Spleen (tissue), 11 donors: ENCODE results near the gene IRF6. TPM values are rescaled to one million over a fixed set of nuclear protein-coding genes. Genes with fewer than 3 reads are reported as not detected.

Experiments used
- DNase-seq: peaks from one replicate; pipeline ENCODE4 v3.0.0-alpha.2; 2020
- H3K27ac ChIP-seq, 8 donors: fragments of 200-600 bp; sonication (generic) in 7 of 8; 1 replicate in 4 of 8; 2 replicates in 4 of 8; pipeline versions ENCODE4 v1.5.0 to v1.8.0; 2016 to 2021; ENCODE audit warnings: inconsistent platforms in 4 of 8, mild to moderate bottlenecking in 4 of 8, moderate library complexity in 1 of 8
- H3K27me3 ChIP-seq, 7 donors: fragments of 200-600 bp; sonication (generic) in 6 of 7; replicated peaks in 1 of 7; 1 replicate in 4 of 7; 2 replicates in 3 of 7; pipeline versions ENCODE4 v1.5.0 to v1.8.0; 2016 to 2021; ENCODE audit warnings: inconsistent platforms in 3 of 7, mild to moderate bottlenecking in 1 of 7
- H3K36me3 ChIP-seq, 6 donors: fragments of 200-600 bp; sonication (generic) in 5 of 6; 1 replicate in 4 of 6; 2 replicates in 2 of 6; pipeline versions ENCODE4 v1.5.0 to v1.8.0; 2016 to 2021; ENCODE audit warnings: inconsistent platforms in 2 of 6
- H3K4me1 ChIP-seq, 6 donors: fragments of 200-600 bp; sonication (generic) in 5 of 6; 1 replicate in 3 of 6; 2 replicates in 3 of 6; pipeline versions ENCODE4 v1.5.0 to v1.8.0; 2016 to 2021; ENCODE audit warnings: inconsistent platforms in 3 of 6
- H3K4me3 ChIP-seq, 8 donors: fragments of 200-600 bp; sonication (generic) in 7 of 8; 1 replicate in 4 of 8; 2 replicates in 4 of 8; pipeline versions ENCODE4 v1.5.0 to v1.8.0; 2016 to 2021; ENCODE audit warnings: inconsistent platforms in 4 of 8, mild to moderate bottlenecking in 4 of 8, moderate library complexity in 2 of 8
- H3K9me3 ChIP-seq, 8 donors: fragments of 200-600 bp; sonication (generic) in 7 of 8; 1 replicate in 4 of 8; 2 replicates in 4 of 8; pipeline versions ENCODE4 v1.5.0 to v1.8.0; 2016 to 2021; ENCODE audit warnings: inconsistent platforms in 4 of 8
- CTCF ChIP-seq, 11 experiments: fragments of 200-600 bp in 7 of 11; fragments of 450-650 bp in 4 of 11; sonication (generic) in 4 of 11; IDR thresholded peaks in 8 of 11; conservative IDR thresholded peaks in 3 of 11; 1 replicate in 7 of 11; 2 replicates in 4 of 11; pipeline versions ENCODE4 v1.4.0 to v1.8.0; 2016 to 2021; ENCODE audit warnings: antibody characterized with exemption in 11 of 11, inconsistent platforms in 4 of 11, mild to moderate bottlenecking in 1 of 11
- POLR2A ChIP-seq, 3 donors: fragments of 450-650 bp; IDR thresholded peaks; one replicate each; pipeline ENCODE4 v1.5.1; 2017; ENCODE audit warnings: antibody characterized with exemption in 3 of 3, mild to moderate bottlenecking in 1 of 3
- POLR2AphosphoS5 ChIP-seq, 3 donors: sonication (generic); formaldehyde crosslinking; IDR thresholded peaks; one replicate each; pipeline ENCODE4 v1.5.1; 2017; ENCODE audit warnings: antibody characterized with exemption in 3 of 3
- WGBS, 5 donors: extraction: QIAGEN DNeasy Blood & Tissue Kit in 3 of 5; methylation state at CpG; one replicate each; pipeline versions ENCODE4 v1.1.5 to v1.1.7; 2013 to 2018; 5-methylcytosine and 5-hydroxymethylcytosine counted together
- intact Hi-C: fragments of 100-400 bp; cut with DNase I; formaldehyde crosslinking; loops from one replicate; pipeline ENCODE4 v1.15.0; 2023; ENCODE audit warnings: low total_unique reads
- polyA plus RNA-seq, 3 donors: library from polyadenylated mRNA; stranded (reverse); fragments of 200-250 nt; gene quantifications; one replicate each; pipeline ENCODE4 v1.2.1, GENCODE V29; 2013
- total RNA-seq, 7 donors: library from RNA; depleted of rRNA in 3 of 7; stranded (reverse); fragments of >200 nt in 3 of 7; fragmentation: NEBNext Ultra II Directional in 4 of 7; extraction: Animal tissue kit (Norgen Biotek cat#: 25700) in 4 of 7; gene quantifications; one replicate each; pipeline versions ENCODE4 v1.1.0 to v1.2.1, GENCODE V29; 2016 to 2021
- donor health status: healthy with polysubstance abuse.
- donor health status: DM: no; HTN: no; CAD: no; lungs with moderate emphysema.
- donor health status: DM: no; HTN: no; CAD: no.
- donor health status: Bipolar disorder and iron deficiency.
- donor health status: healthy.
- donor health status: DM: no; HTN: no; CAD: no.
- donor health status: DM: yes; HTN: yes; CAD: no.

Gene IRF6
- total and polyA plus RNA-seq, 10 donors: 0.59 to 5.6 (median 3.4) TPM

GRCh38 chr1:209775678-209776077 lies 30.3 kb downstream of the IRF6 start:
- DNase-seq: no peak
- intact Hi-C loops: no loop called here
- Histone ChIP-seq H3K27me3 (no peaks in the 10 kb centered on the region), H3K36me3 (peaks cover 6 to 85% (median 51%) of the 10 kb centered on the region in 6 donors), H3K27ac (peak overlapping the region in 5 of 8 donors; percentile 19 to 94 (median 60)), H3K9me3 (no peaks in the 10 kb centered on the region), H3K4me1 (peaks cover 13 to 62% (median 45%) of the 10 kb centered on the region in 6 donors), H3K4me3 (no peak overlapping the region)
- TF ChIP-seq POLR2AphosphoS5 (IDR thresholded peaks at IDR 0.05) (peak in 2 of 3 donors; percentile 45 to 57), CTCF (IDR thresholded peaks at IDR 0.05 in 8 of 11, conservative IDR thresholded peaks at IDR 0.05 in 3 of 11) (no peak)
- 63 to 79% (median 76%) methylated on average over 2 of the region's 2 CpGs for WGBS, 5 donors

GRCh38 chr1:209774592-209774991 lies 31.4 kb downstream of the IRF6 start:
- H3K4me3 ChIP-seq: peak overlapping the region in 1 of 8 donors; percentile 0
- intact Hi-C loops: no loop called here
- no peaks in the 10 kb centered on the region for H3K27me3 ChIP-seq
- no peak for DNase-seq
- no peaks in the 10 kb centered on the region for H3K9me3 ChIP-seq
- peaks cover 17 to 73% (median 55%) of the 10 kb centered on the region in 6 donors for H3K4me1 ChIP-seq
- H3K27ac ChIP-seq: peak overlapping the region; percentile 11 to 94 (median 50)
- WGBS, 5 donors: 65 to 89% (median 84%) methylated on average over 1 of the region's 1 CpG
- TF ChIP-seq POLR2AphosphoS5 (IDR thresholded peaks at IDR 0.05): peak in 1 of 3 donors; percentile 26
- no peak for TF ChIP-seq POLR2A (IDR thresholded peaks at IDR 0.05)
- TF ChIP-seq CTCF (IDR thresholded peaks at IDR 0.05 in 8 of 11, conservative IDR thresholded peaks at IDR 0.05 in 3 of 11): no peak
- peaks cover 6 to 75% (median 45%) of the 10 kb centered on the region in 6 donors for H3K36me3 ChIP-seq

GRCh38 chr1:209772126-209772525 lies 33.8 kb downstream of the IRF6 start:
- DNase-seq: no peak
- Histone ChIP-seq H3K36me3 (peaks cover 0 to 55% (median 28%) of the 10 kb centered on the region in 6 donors), H3K4me3 (no peak overlapping the region), H3K27me3 (no peaks in the 10 kb centered on the region), H3K9me3 (no peaks in the 10 kb centered on the region), H3K4me1 (peaks cover 34 to 94% (median 79%) of the 10 kb centered on the region in 6 donors), H3K27ac (peak overlapping the region in 7 of 8 donors; percentile 10 to 94 (median 60))
- intact Hi-C loops: no loop called here
- 41 to 57% (median 50%) methylated on average over 6 of the region's 6 CpGs for WGBS, 5 donors
- TF ChIP-seq CTCF (IDR thresholded peaks at IDR 0.05 in 8 of 11, conservative IDR thresholded peaks at IDR 0.05 in 3 of 11) (no peak), POLR2A (IDR thresholded peaks at IDR 0.05) (no peak), POLR2AphosphoS5 (IDR thresholded peaks at IDR 0.05) (no peak)

GRCh38 chr1:209770636-209771415 lies 35.1 kb downstream of the IRF6 start:
- no peak for DNase-seq
- no peaks in the 10 kb centered on the region for H3K9me3 ChIP-seq
- peak overlapping the region in 5 of 8 donors; percentile 45 to 74 (median 54) for H3K4me3 ChIP-seq
- peaks cover 0 to 55% (median 18%) of the 10 kb centered on the region in 6 donors for H3K36me3 ChIP-seq
- intact Hi-C loops: no loop called here
- 91 to 97% (median 92%) methylated on average over 17 of the region's 17 CpGs for WGBS, 5 donors
- H3K4me1 ChIP-seq: peaks cover 32 to 100% (median 89%) of the 10 kb centered on the region in 6 donors
- no peak for TF ChIP-seq POLR2AphosphoS5 (IDR thresholded peaks at IDR 0.05)
- no peak for TF ChIP-seq CTCF (IDR thresholded peaks at IDR 0.05 in 8 of 11, conservative IDR thresholded peaks at IDR 0.05 in 3 of 11)
- TF ChIP-seq POLR2A (IDR thresholded peaks at IDR 0.05): no peak
- no peaks in the 10 kb centered on the region for H3K27me3 ChIP-seq
- peak overlapping the region in 3 of 8 donors; percentile 87 to 94 (median 90) for H3K27ac ChIP-seq
